ENCODE results near the gene REXO5. TPM values are rescaled to one million over a fixed set of nuclear protein-coding genes. Genes with fewer than 3 reads are reported as not detected.

Gene REXO5
- total and polyA plus RNA-seq, 2 of the 13 experiments (the other 11 are each of a cell fraction or from before 2014, with no cell fraction given): 5.9 to 13.1 TPM

- TF ChIP-seq ZNF280D (CRISPR knock-in tag; IDR thresholded peaks at IDR 0.05) (no peak), HOXA3 (CRISPR knock-in tag; IDR thresholded peaks at IDR 0.05) (no peak), ZNF558 (CRISPR knock-in tag; IDR thresholded peaks at IDR 0.05; ENCODE audit: borderline replicate concordance) (no peak), ZNF431 (CRISPR knock-in tag; IDR thresholded peaks at IDR 0.05; ENCODE audit: borderline replicate concordance, low read depth) (no peak), CCAR2 (optimal IDR thresholded peaks at IDR 0.05; ENCODE audit: low read depth, low read length) (no peak), ZNF282 (IDR thresholded peaks at IDR 0.05; ENCODE audit: partially characterized antibody) (no peak), ZNF781 (CRISPR knock-in tag; IDR thresholded peaks at IDR 0.05; ENCODE audit: borderline replicate concordance, not compliant biosample characterization) (no peak), NFE2 (CRISPR knock-in tag; IDR thresholded peaks at IDR 0.05) (0 out of 2 replicates have a peak, but pooled peaks have one; percentile 33), ZFP36L1 (CRISPR knock-in tag; IDR thresholded peaks at IDR 0.05) (no peak), ZNF766 (CRISPR knock-in tag; IDR thresholded peaks at IDR 0.05; ENCODE audit: borderline replicate concordance) (no peak), SETDB1 (CRISPR knock-in tag; IDR thresholded peaks at IDR 0.05; ENCODE audit: borderline replicate concordance) (no peak), MLLT10 (CRISPR knock-in tag; IDR thresholded peaks at IDR 0.05) (no peak), SKI (IDR thresholded peaks at IDR 0.05; ENCODE audit: partially characterized antibody) (no peak), ERF (CRISPR knock-in tag; IDR thresholded peaks at IDR 0.05) (no peak), SCMH1 (CRISPR knock-in tag; IDR thresholded peaks at IDR 0.05; ENCODE audit: borderline replicate concordance) (no peak), ZNF782 (CRISPR knock-in tag; IDR thresholded peaks at IDR 0.05; ENCODE audit: borderline replicate concordance) (no peak), KIAA2018 (CRISPR knock-in tag; IDR thresholded peaks at IDR 0.05; ENCODE audit: borderline replicate concordance) (no peak)
- TF ChIP-seq, protein P1, sequence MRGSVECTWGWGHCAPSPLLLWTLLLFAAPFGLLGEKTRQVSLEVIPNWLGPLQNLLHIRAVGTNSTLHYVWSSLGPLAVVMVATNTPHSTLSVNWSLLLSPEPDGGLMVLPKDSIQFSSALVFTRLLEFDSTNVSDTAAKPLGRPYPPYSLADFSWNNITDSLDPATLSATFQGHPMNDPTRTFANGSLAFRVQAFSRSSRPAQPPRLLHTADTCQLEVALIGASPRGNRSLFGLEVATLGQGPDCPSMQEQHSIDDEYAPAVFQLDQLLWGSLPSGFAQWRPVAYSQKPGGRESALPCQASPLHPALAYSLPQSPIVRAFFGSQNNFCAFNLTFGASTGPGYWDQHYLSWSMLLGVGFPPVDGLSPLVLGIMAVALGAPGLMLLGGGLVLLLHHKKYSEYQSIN (CRISPR knock-in tag; IDR thresholded peaks at IDR 0.05; ENCODE audit: borderline replicate concordance): no peak
These were observed 59.9 kb downstream of the REXO5 start (continued) for GRCh38 chr16:20866145-20866772.

Data from HepG2 (cell line).